ENCODE data around the gene MGAT1.

- no peak for TF ChIP-seq CTCF (IDR thresholded peaks at IDR 0.05 in 8 of 11, conservative IDR thresholded peaks at IDR 0.05 in 3 of 11)
- no peak for TF ChIP-seq POLR2AphosphoS5 (IDR thresholded peaks at IDR 0.05)
- TF ChIP-seq POLR2A (IDR thresholded peaks at IDR 0.05) = no peak
These were observed 32.8 kb downstream of the MGAT1 start for GRCh38 chr5:180769821-180770220.

All from spleen (tissue), 7 donors.